Gastroesophageal sphincter (tissue), 3 donors: ENCODE results near the gene BCAS3.

Source experiments
- EP300 ChIP-seq: sonication (generic); formaldehyde crosslinking; IDR thresholded peaks from one replicate; pipeline ENCODE4 v1.6.1; 2017; ENCODE audit warnings: antibody characterized with exemption, mild to moderate bottlenecking
- POLR2A ChIP-seq, 2 donors: fragments of 450-650 bp; IDR thresholded peaks; one replicate each; pipeline ENCODE4 v1.6.1; 2017; ENCODE audit warnings: antibody characterized with exemption in 2 of 2, mild to moderate bottlenecking in 2 of 2, moderate library complexity in 1 of 2
- TF ChIP-seq, protein P1 (sequence below), 4 experiments: fragments of 200-600 bp in 2 of 4; fragments of 450-650 bp in 2 of 4; sonication (generic) in 1 of 4; IDR thresholded peaks; one replicate each; pipeline ENCODE4 v1.5.1; 2017 to 2019; ENCODE audit warnings: antibody characterized with exemption in 4 of 4, mild to moderate bottlenecking in 2 of 4, moderate library complexity in 2 of 4

DNA sequence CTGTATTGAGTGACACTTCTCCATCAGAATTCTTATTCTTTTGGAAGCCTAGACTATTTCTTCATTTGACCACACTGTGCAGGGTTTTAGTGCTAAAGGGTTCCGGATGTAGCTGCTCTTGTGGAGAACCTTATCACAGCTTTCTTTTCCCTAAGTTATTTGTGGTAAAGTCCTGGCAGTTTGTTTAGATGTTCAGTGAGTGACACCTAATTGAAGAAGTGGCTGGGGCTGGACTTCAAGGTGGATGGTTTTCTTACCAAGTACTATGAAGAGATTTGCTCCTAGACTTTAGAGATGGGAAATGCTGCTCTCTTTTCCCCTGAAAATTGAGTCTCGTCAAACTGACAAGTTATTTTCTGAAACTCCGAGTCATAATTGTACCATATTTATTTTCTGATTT is 578.0 kb downstream of the BCAS3 start:
- TF ChIP-seq, protein P1, sequence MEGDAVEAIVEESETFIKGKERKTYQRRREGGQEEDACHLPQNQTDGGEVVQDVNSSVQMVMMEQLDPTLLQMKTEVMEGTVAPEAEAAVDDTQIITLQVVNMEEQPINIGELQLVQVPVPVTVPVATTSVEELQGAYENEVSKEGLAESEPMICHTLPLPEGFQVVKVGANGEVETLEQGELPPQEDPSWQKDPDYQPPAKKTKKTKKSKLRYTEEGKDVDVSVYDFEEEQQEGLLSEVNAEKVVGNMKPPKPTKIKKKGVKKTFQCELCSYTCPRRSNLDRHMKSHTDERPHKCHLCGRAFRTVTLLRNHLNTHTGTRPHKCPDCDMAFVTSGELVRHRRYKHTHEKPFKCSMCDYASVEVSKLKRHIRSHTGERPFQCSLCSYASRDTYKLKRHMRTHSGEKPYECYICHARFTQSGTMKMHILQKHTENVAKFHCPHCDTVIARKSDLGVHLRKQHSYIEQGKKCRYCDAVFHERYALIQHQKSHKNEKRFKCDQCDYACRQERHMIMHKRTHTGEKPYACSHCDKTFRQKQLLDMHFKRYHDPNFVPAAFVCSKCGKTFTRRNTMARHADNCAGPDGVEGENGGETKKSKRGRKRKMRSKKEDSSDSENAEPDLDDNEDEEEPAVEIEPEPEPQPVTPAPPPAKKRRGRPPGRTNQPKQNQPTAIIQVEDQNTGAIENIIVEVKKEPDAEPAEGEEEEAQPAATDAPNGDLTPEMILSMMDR (IDR thresholded peaks at IDR 0.05), result no peak
- TF ChIP-seq EP300 (no peak), POLR2A (IDR thresholded peaks at IDR 0.05) (no peak)
